Stimulated activated CD4-positive, alpha-beta T cell treated with anti-CD3 and anti-CD28 coated beads, TNF-alpha, amount 100 ng/mL, for 1 hour (primary cell): Measurements from ENCODE around the gene ZGRF1.
"Not testable (repeated sequence)": the region's sequence is repeated elsewhere in the genome, so short reads cannot be mapped to it uniquely, and the experiment has no call there.

Experiments
- DNase-seq, 3 donors: peaks; one replicate each; pipeline ENCODE4 v3.0.0-alpha.2; 2020; ENCODE audit warnings: low read depth in 3 of 3, low spot score in 1 of 3

The ZGRF1 gene

GRCh38 chr4:112516471-112517066 lies 120.1 kb downstream of the ZGRF1 start:
- DNase-seq, result no peak

- DNase-seq, result no peak
Measured at GRCh38 chr4:112516066-112516470, 120.6 kb downstream of the ZGRF1 start, which contains the start of gene NEUROG2. Gene NEUROG2 (minus strand): TSS chr4:112516180. CDS start chr4:112515475, 705 bp downstream.

GRCh38 chr4:112515198-112516065 lies 121.3 kb downstream of the ZGRF1 start:
- DNase-seq, result no peak

GRCh38 chr4:112514647-112515197 lies 122.0 kb downstream of the ZGRF1 start:
- no peak for DNase-seq

- DNase-seq, result no peak
Measured at GRCh38 chr4:112513971-112514646, 122.6 kb downstream of the ZGRF1 start.

DNA sequence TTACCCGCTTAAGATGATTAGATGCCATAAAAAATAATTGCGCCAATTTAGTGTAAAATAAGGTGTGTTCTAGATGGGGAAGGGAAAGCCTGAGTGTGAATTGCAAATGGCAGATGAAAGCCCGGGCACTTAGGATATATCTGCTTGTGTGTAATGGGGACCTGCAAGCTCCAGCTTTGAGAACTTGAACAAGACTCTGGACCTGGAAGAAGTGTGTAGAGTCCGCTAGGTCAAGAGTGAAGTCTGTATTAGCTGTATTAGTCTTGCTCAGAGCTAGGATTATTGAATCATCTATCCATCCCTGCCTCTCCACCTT lies 124.9 kb downstream of the ZGRF1 start:
- DNase-seq, result no peak

DNA sequence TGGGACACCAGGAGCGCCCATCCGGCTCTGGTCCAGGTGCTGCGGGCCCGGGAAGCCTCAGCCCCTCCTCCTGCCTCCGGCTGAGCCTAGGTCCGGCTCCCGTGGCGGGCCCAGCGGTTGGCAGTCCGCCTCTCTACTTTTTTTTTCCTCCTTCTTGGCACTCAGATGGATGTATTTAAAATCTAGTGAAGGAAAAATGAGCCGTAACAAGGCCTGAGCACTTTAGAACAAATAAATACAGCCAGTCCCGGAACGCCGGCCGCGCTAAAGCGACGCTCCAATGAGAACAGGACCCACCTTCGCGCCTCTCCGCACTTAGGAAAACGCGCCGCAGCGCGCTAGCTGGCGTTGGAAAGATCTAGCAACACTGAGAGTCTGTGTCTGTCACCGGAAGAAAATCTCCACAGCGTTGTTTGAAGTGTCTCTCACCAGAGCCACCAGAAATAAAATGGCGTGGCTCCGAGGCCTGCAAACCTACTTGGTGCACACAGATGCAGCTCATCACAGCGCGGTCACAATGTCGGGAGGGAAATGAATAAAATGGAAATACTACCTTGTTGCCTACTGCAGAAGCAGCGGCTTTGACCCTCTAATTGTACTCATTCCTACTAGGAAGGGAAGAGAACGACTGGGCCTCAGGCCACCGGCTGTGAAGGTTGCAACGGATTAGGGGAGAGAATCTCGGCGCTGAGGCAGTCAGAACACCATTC lies 125.5 kb downstream of the ZGRF1 start:
- DNase-seq, result no peak

DNA sequence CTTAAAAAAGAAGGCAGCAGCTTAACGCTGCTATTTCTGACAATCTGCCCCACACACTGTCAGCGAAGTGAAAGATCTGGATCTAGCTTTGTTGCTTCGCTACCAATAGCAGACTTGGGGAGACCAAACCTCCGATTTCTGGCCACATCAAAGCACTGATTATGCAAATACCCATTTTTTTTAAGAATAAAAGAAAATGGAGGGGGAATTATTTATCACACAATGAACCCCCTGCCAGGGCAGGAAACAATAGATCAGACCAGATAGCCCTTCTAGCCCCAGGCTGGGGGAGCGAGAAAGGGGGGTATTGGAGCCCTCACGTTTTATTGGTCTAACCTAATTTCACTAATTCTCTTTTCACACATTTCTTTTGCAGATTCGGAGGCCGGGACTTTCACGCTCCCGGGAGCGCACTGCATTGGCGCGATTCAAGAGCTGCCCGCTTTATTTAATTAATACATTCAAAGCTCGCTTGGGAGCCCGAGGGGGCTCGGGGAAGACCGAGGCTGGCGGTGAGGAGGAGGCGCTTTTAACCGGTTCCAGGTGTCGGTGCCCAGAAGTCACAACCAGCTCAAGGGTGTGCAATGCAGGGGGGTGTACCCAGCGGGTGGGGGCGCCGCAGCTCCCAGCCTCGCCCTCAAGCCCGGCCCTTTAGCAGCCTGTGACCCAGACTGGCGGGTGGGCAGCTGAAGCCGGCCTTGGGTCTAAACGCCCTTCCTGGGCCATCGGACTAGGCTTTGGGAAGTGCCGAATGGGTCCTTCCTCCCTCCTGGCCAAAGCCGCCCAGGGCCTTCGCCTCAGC lies 126.2 kb downstream of the ZGRF1 start:
- no peak for DNase-seq

DNA sequence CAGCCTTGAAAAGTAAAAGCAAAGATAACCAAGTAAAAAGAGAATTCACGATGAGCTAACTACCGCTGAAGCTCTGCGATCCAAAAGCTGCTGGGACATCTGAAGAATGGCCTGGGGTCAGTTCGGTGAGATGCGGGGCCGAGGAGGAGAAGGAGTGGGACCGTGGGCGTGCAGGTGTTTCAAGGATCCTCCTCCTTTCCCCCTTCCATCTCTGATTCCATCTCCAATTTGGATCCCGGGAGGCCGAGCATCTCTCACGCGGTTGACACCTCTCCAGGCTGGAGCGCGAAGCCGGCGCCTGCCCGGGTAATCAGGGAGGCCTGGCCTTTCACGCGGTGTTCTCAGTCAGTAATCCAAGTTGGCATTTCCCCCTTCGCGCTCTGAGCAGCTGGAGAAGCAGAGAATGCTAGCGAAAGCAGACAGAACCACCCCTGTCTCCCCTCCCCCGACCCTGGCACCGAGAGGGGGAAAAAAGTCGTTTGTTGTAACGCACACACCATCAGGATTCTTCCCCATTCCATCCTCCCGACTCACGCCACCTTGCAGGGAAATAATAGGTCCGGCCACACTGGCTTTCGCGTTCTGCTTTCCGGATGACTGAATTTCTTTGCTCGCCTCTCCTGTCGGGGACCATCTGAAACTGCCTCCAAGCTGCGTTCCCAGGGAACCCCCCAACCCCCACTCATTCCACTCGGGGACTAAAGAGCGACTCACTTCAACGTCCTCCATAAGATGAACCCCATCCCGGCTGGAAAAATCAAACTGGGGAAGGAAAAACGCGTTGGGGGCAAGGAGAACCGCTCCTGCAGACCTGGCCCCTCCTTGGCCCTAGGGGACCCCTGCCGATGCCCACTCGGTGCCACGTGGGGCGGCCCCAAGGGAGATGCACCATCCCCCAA lies 127.2 kb downstream of the ZGRF1 start:
- DNase-seq, result no peak

DNA sequence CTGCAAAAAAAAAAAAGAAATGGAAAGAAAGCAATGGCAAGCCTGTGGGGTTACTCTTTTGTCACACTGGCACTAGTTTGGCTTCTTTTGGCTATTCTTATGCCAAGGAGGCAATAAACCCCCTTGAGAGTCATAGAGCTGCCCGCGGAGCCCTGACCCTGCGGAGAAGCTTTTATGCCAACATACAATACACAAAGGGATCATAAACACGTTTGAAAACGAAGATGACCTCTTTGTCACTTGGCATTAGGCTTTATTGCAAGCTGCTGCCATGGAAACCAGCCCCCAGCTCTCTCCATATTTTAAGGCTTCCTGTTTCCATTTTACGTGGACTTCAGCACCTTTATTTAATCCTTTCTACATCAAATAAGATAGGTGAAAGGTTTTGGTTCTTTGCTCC lies 128.4 kb downstream of the ZGRF1 start:
- DNase-seq, result no peak

GRCh38 chr4:112504807-112505206 lies 131.9 kb downstream of the ZGRF1 start:
- DNase-seq, result no peak

- DNase-seq, result no peak
Measured at GRCh38 chr4:112502871-112503270, 133.8 kb downstream of the ZGRF1 start.

- no peak for DNase-seq
Measured at GRCh38 chr4:112492321-112492720, 144.4 kb downstream of the ZGRF1 start.

DNA sequence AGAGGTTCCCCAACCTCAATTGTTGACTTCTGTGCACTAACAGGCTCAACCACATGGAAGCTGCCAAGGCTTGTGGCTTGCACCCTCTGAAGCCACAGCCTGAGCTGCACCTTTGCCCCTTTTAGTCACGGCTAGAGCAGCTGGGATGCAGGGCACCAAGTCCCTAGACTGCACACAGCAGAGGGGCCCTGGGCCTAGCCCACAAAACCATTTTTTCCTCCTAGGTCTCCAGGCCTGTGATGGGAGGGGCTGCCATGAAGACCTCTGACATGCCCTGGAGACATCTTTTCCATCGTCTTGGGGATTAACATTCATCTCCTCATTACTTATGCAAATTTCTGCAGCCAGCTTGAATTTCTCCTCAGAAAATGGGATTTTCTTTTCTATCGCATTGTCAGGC lies 145.9 kb downstream of the ZGRF1 start:
- not testable (repeated sequence) for DNase-seq
